Stimulated activated CD4-positive, alpha-beta T cell treated with anti-CD3 and anti-CD28 coated beads, Interleukin-4, amount 100 ng/mL, for 24 hours (primary cell): ENCODE measurements around the gene KRTAP6-1.

Source experiments
- DNase-seq: peaks from one replicate; pipeline ENCODE4 v3.0.0-alpha.2; 2020

KRTAP6-1 gene

GRCh38 chr21:30613836-30614235, at the start of gene KRTAP6-1:
KRTAP6-1 (minus strand) TSS chr21:30613930; CDS start chr21:30613904, 26 bp downstream.
- DNase-seq, result no peak

- no peak for DNase-seq
Measured at GRCh38 chr21:30652891-30653290, 39.2 kb upstream of the KRTAP6-1 start.

GRCh38 chr21:30646904-30647414, 33.2 kb upstream of the KRTAP6-1 start:
- no peak for DNase-seq

GRCh38 chr21:30642564-30642963, 28.8 kb upstream of the KRTAP6-1 start, which contains the start of gene KRTAP20-3:
KRTAP20-3 (plus strand) TSS chr21:30642864.
- DNase-seq, result no peak

- DNase-seq, result no peak
Measured at GRCh38 chr21:30638686-30639085, 25.0 kb upstream of the KRTAP6-1 start.

GRCh38 chr21:30634906-30635305, 21.2 kb upstream of the KRTAP6-1 start, which contains the start of gene KRTAP20-2:
KRTAP20-2 (plus strand) TSS chr21:30635206; CDS start chr21:30635264, 58 bp downstream.
- no peak for DNase-seq

GRCh38 chr21:30629200-30629599, 15.5 kb upstream of the KRTAP6-1 start:
- no peak for DNase-seq

GRCh38 chr21:30628109-30628508, 14.4 kb upstream of the KRTAP6-1 start:
- DNase-seq, result no peak

GRCh38 chr21:30625449-30626165, 11.9 kb upstream of the KRTAP6-1 start:
- no peak for DNase-seq

- no peak for DNase-seq
Measured at GRCh38 chr21:30623362-30623761, 9.6 kb upstream of the KRTAP6-1 start.

- no peak for DNase-seq
Measured at GRCh38 chr21:30620522-30620921, 6.8 kb upstream of the KRTAP6-1 start, which contains the start of gene KRTAP20-4. KRTAP20-4 (plus strand) TSS chr21:30620627.

- DNase-seq, result no peak
Measured at GRCh38 chr21:30620080-30620479, 6.3 kb upstream of the KRTAP6-1 start.

- no peak for DNase-seq
Measured at GRCh38 chr21:30616125-30616524, 2.4 kb upstream of the KRTAP6-1 start, which contains the start of gene KRTAP20-1. KRTAP20-1 (plus strand) TSS chr21:30616425; CDS start chr21:30616455, 30 bp downstream.

GRCh38 chr21:30615199-30615598, 1.5 kb upstream of the KRTAP6-1 start:
- DNase-seq, result no peak

GRCh38 chr21:30612132-30612531, 1.6 kb downstream of the KRTAP6-1 start:
- no peak for DNase-seq

GRCh38 chr21:30605968-30606367, 7.8 kb downstream of the KRTAP6-1 start:
- no peak for DNase-seq

- DNase-seq, result no peak
Measured at GRCh38 chr21:30600787-30601186, 12.9 kb downstream of the KRTAP6-1 start, which contains the start of gene KRTAP22-1. KRTAP22-1 (plus strand) TSS chr21:30601087.

GRCh38 chr21:30598802-30599201, 14.9 kb downstream of the KRTAP6-1 start, which contains the start of gene KRTAP6-2:
KRTAP6-2 (minus strand) TSS chr21:30598902; CDS start chr21:30598874, 28 bp downstream.
- no peak for DNase-seq

GRCh38 chr21:30592140-30592539, 21.6 kb downstream of the KRTAP6-1 start, which contains the start of gene KRTAP6-3:
KRTAP6-3 (plus strand) TSS chr21:30592440; CDS start chr21:30592446, 6 bp downstream.
- DNase-seq, result no peak

GRCh38 chr21:30590297-30590696, 23.4 kb downstream of the KRTAP6-1 start, which contains the start of gene KRTAP22-2:
KRTAP22-2 (minus strand) TSS chr21:30590397.
- no peak for DNase-seq

GRCh38 chr21:30582870-30583269, 30.9 kb downstream of the KRTAP6-1 start:
- DNase-seq, result no peak

- DNase-seq, result no peak
Measured at GRCh38 chr21:30580132-30580531, 33.6 kb downstream of the KRTAP6-1 start.

GRCh38 chr21:30579346-30579745, 34.4 kb downstream of the KRTAP6-1 start:
- DNase-seq, result no peak

GRCh38 chr21:30577766-30578165, 36.0 kb downstream of the KRTAP6-1 start:
- no peak for DNase-seq
